Naive thymus-derived CD8-positive, alpha-beta T cell (primary cell): ENCODE measurements around the gene DLG2. TPM values are rescaled to one million over a fixed set of nuclear protein-coding genes. Genes with fewer than 3 reads are reported as not detected.

Experiments used
- ATAC-seq, 2 donors: fragments of 150-1000 bp; cut with Tn5 transposase in 1 of 2; sonication (Bioruptor Pico), chemical (Tn5 transposase) in 1 of 2; 1 replicate in 1 of 2; 2 replicates in 1 of 2; pipeline ENCODE4 v1.10.0; 2021; ENCODE audit warnings: mild to moderate bottlenecking in 2 of 2, moderate library complexity in 2 of 2
- POLR2A ChIA-PET: fragments of 350-600 bp; sonication (Branson Sonifier 250); formaldehyde crosslinking; loops from one replicate; lab custom pipeline; 2021; ENCODE audit warnings: antibody characterized with exemption; lab: Charles Lee
- DNase-seq, 10 donors: peaks; one replicate each; pipeline versions ENCODE4 v3.0.0 to v3.0.0-alpha.2; 2020 to 2022
- H3K27ac Mint-ChIP-seq, 10 donors: one replicate each; pipeline ENCODE4 v1.8.0; 2020 to 2022; ENCODE audit warnings: mild to moderate bottlenecking in 10 of 10, mixed read lengths in 10 of 10, moderate library complexity in 4 of 10, inconsistent platforms in 1 of 10
- H3K27me3 Mint-ChIP-seq, 5 donors: one replicate each; pipeline ENCODE4 v1.8.0; 2021 to 2022; ENCODE audit warnings: mixed read lengths in 5 of 5
- H3K36me3 Mint-ChIP-seq, 3 donors: one replicate each; pipeline ENCODE4 v1.8.0; 2020 to 2022; ENCODE audit warnings: mixed read lengths in 3 of 3, mild to moderate bottlenecking in 2 of 3, inconsistent platforms in 1 of 3
- H3K4me1 Mint-ChIP-seq, 4 donors: one replicate each; pipeline ENCODE4 v1.8.0; 2021 to 2022; ENCODE audit warnings: mixed read lengths in 4 of 4
- H3K4me3 Mint-ChIP-seq, 10 donors: one replicate each; pipeline ENCODE4 v1.8.0; 2020 to 2022; ENCODE audit warnings: mild to moderate bottlenecking in 10 of 10, mixed read lengths in 10 of 10, moderate library complexity in 6 of 10, inconsistent platforms in 1 of 10
- H3K9me3 Mint-ChIP-seq, 9 donors: one replicate each; pipeline ENCODE4 v1.8.0; 2020 to 2022; ENCODE audit warnings: mixed read lengths in 9 of 9, mild to moderate bottlenecking in 3 of 9, inconsistent platforms in 1 of 9, moderate library complexity in 1 of 9
- polyA plus RNA-seq, 3 donors: library from polyadenylated mRNA; unstranded; fragments of 300-500 nt; fragmentation: Illumina TruSeq; gene quantifications; one replicate each; pipeline ENCODE4 v1.2.3, GENCODE V29; 2021
- total RNA-seq, 8 experiments: library from RNA in 2 of 8; stranded (reverse) in 2 of 8; gene quantifications; one replicate each; pipeline ENCODE4 v1.2.3 and lab custom pipeline; 2021 to 2026

The DLG2 gene
- total and polyA plus RNA-seq, 5 experiments from 2014 or later, result 0.86 to 6.2 (median 2.5) TPM

GRCh38 chr11:83782329-83782728, 1844.8 kb downstream of the DLG2 start:
- Mint-ChIP-seq H3K4me3 (no peak overlapping the region), H3K36me3 (no peaks in the 10 kb centered on the region), H3K27ac (no peak overlapping the region), H3K27me3 (peaks cover 0 to 12% (median 1%) of the 10 kb centered on the region in 5 donors), H3K9me3 (no peaks in the 10 kb centered on the region), H3K4me1 (no peaks in the 10 kb centered on the region)
- no peak for DNase-seq
- no peak for ATAC-seq
- POLR2A ChIA-PET, result no interaction called here

- ATAC-seq, result no peak
- Mint-ChIP-seq H3K27ac (no peak overlapping the region), H3K27me3 (peaks cover 0 to 25% (median 3%) of the 10 kb centered on the region in 5 donors), H3K9me3 (no peaks in the 10 kb centered on the region), H3K36me3 (no peaks in the 10 kb centered on the region), H3K4me1 (no peaks in the 10 kb centered on the region), H3K4me3 (no peak overlapping the region)
- POLR2A ChIA-PET, result no interaction called here
- DNase-seq, result no peak
Measured at GRCh38 chr11:83779876-83780275, 1847.3 kb downstream of the DLG2 start.

- ATAC-seq (no peak), DNase-seq (no peak)
- Mint-ChIP-seq H3K36me3 (no peaks in the 10 kb centered on the region), H3K27me3 (peaks cover 0 to 35% (median 3%) of the 10 kb centered on the region in 5 donors), H3K4me1 (no peaks in the 10 kb centered on the region), H3K27ac (no peak overlapping the region), H3K9me3 (no peaks in the 10 kb centered on the region), H3K4me3 (no peak overlapping the region)
- POLR2A ChIA-PET, result no interaction called here
Measured at GRCh38 chr11:83778596-83778995, 1848.5 kb downstream of the DLG2 start.

- no peaks in the 10 kb centered on the region for H3K9me3 Mint-ChIP-seq
- no peak for ATAC-seq
Measured at GRCh38 chr11:83773950-83774880, 1852.9 kb downstream of the DLG2 start.

GRCh38 chr11:83768489-83768888, 1858.7 kb downstream of the DLG2 start:
- no peaks in the 10 kb centered on the region for H3K4me1 Mint-ChIP-seq
- H3K4me3 Mint-ChIP-seq, result no peak overlapping the region
- H3K27ac Mint-ChIP-seq, result no peak overlapping the region
- H3K27me3 Mint-ChIP-seq, result peaks cover 0 to 12% (median 6%) of the 10 kb centered on the region in 5 donors
- H3K9me3 Mint-ChIP-seq, result no peaks in the 10 kb centered on the region
- H3K36me3 Mint-ChIP-seq, result no peaks in the 10 kb centered on the region
- POLR2A ChIA-PET, result no interaction called here
- DNase-seq, result no peak
- no peak for ATAC-seq

More at GRCh38 chr11:83773950-83774880, 1852.9 kb downstream of the DLG2 start:
- H3K4me1 Mint-ChIP-seq, result no peaks in the 10 kb centered on the region
- peaks cover 1 to 35% (median 7%) of the 10 kb centered on the region in 5 donors for H3K27me3 Mint-ChIP-seq
- no peak for DNase-seq
- no peaks in the 10 kb centered on the region for H3K36me3 Mint-ChIP-seq
- H3K4me3 Mint-ChIP-seq, result no peak overlapping the region
- H3K27ac Mint-ChIP-seq, result no peak overlapping the region
- POLR2A ChIA-PET, result no interaction called here

GRCh38 chr11:83766932-83767331, 1860.2 kb downstream of the DLG2 start:
- DNase-seq (no peak), ATAC-seq (no peak)
- Mint-ChIP-seq H3K36me3 (no peaks in the 10 kb centered on the region), H3K27ac (no peak overlapping the region), H3K4me1 (no peaks in the 10 kb centered on the region), H3K9me3 (no peaks in the 10 kb centered on the region), H3K4me3 (no peak overlapping the region), H3K27me3 (peaks cover 0 to 12% (median 6%) of the 10 kb centered on the region in 5 donors)
- POLR2A ChIA-PET, result no interaction called here

- DNase-seq, result no peak
- Mint-ChIP-seq H3K4me3 (no peak overlapping the region), H3K27me3 (peaks cover 0 to 7% (median 2%) of the 10 kb centered on the region in 5 donors), H3K4me1 (no peaks in the 10 kb centered on the region), H3K9me3 (peaks cover 0 to 2% (median 0%) of the 10 kb centered on the region in 9 donors), H3K27ac (no peak overlapping the region), H3K36me3 (no peaks in the 10 kb centered on the region)
- no peak for ATAC-seq
- POLR2A ChIA-PET, result no interaction called here
Measured at GRCh38 chr11:83764643-83765042, 1862.5 kb downstream of the DLG2 start.

GRCh38 chr11:83760932-83761331, 1866.2 kb downstream of the DLG2 start:
- Mint-ChIP-seq H3K9me3 (peaks cover 0 to 2% (median 0%) of the 10 kb centered on the region in 9 donors), H3K36me3 (no peaks in the 10 kb centered on the region), H3K4me3 (no peak overlapping the region), H3K4me1 (no peaks in the 10 kb centered on the region), H3K27me3 (peaks cover 0 to 3% (median 0%) of the 10 kb centered on the region in 5 donors), H3K27ac (no peak overlapping the region)
- ATAC-seq, result no peak
- POLR2A ChIA-PET, result no interaction called here
- no peak for DNase-seq

- Mint-ChIP-seq H3K27me3 (peaks cover 0 to 3% (median 0%) of the 10 kb centered on the region in 5 donors), H3K4me3 (no peak overlapping the region), H3K4me1 (no peaks in the 10 kb centered on the region), H3K36me3 (no peaks in the 10 kb centered on the region), H3K27ac (no peak overlapping the region), H3K9me3 (peaks cover 0 to 2% (median 0%) of the 10 kb centered on the region in 9 donors)
- ATAC-seq (no peak), DNase-seq (no peak)
- POLR2A ChIA-PET, result no interaction called here
Measured at GRCh38 chr11:83759148-83759547, 1868.0 kb downstream of the DLG2 start.

- POLR2A ChIA-PET, result no interaction called here
- no peak overlapping the region for H3K27ac Mint-ChIP-seq
- H3K9me3 Mint-ChIP-seq, result peaks cover 0 to 4% (median 0%) of the 10 kb centered on the region in 9 donors
- no peaks in the 10 kb centered on the region for H3K4me1 Mint-ChIP-seq
- H3K36me3 Mint-ChIP-seq, result no peaks in the 10 kb centered on the region
- DNase-seq (no peak), ATAC-seq (no peak)
- no peak overlapping the region for H3K4me3 Mint-ChIP-seq
- peaks cover 12 to 25% (median 14%) of the 10 kb centered on the region in 5 donors for H3K27me3 Mint-ChIP-seq
Measured at GRCh38 chr11:83751041-83751440, 1876.1 kb downstream of the DLG2 start.

GRCh38 chr11:83746921-83747585, 1880.1 kb downstream of the DLG2 start:
- DNase-seq, result no peak
- Mint-ChIP-seq H3K27me3 (peaks cover 6 to 16% (median 8%) of the 10 kb centered on the region in 5 donors), H3K4me1 (no peaks in the 10 kb centered on the region), H3K4me3 (no peak overlapping the region), H3K9me3 (peaks cover 4 to 19% (median 13%) of the 10 kb centered on the region in 9 donors), H3K36me3 (peaks cover 0 to 7% (median 0%) of the 10 kb centered on the region in 3 donors), H3K27ac (no peak overlapping the region)
- ATAC-seq, result no peak
- POLR2A ChIA-PET, result no interaction called here

- POLR2A ChIA-PET, result no interaction called here
- H3K27ac Mint-ChIP-seq, result no peak overlapping the region
Measured at GRCh38 chr11:83744620-83745192, 1882.4 kb downstream of the DLG2 start.

GRCh38 chr11:83736684-83737083, 1890.5 kb downstream of the DLG2 start:
- DNase-seq (no peak), ATAC-seq (no peak)
- H3K9me3 Mint-ChIP-seq, result peaks cover 0 to 3% (median 0%) of the 10 kb centered on the region in 9 donors
- H3K27me3 Mint-ChIP-seq, result peaks cover 0 to 6% (median 4%) of the 10 kb centered on the region in 5 donors
- H3K4me3 Mint-ChIP-seq, result no peak overlapping the region
- POLR2A ChIA-PET, result no interaction called here
- no peaks in the 10 kb centered on the region for H3K36me3 Mint-ChIP-seq
- no peak overlapping the region for H3K27ac Mint-ChIP-seq
- no peaks in the 10 kb centered on the region for H3K4me1 Mint-ChIP-seq

More at GRCh38 chr11:83744620-83745192, 1882.4 kb downstream of the DLG2 start:
- Mint-ChIP-seq H3K36me3 (peaks cover 0 to 7% (median 0%) of the 10 kb centered on the region in 3 donors), H3K4me1 (no peaks in the 10 kb centered on the region), H3K4me3 (no peak overlapping the region), H3K27me3 (peaks cover 0 to 7% (median 2%) of the 10 kb centered on the region in 5 donors), H3K9me3 (peaks cover 0 to 19% (median 13%) of the 10 kb centered on the region in 9 donors)
- DNase-seq, result no peak
- no peak for ATAC-seq
